ENCODE results near the gene CDCA7. TPM values are rescaled to one million over a fixed set of nuclear protein-coding genes. Genes with fewer than 3 reads are reported as not detected.

CDCA7 gene
- total and polyA plus RNA-seq, 12 donors = 0.33 to 1.8 (median 1.0) TPM

- Histone ChIP-seq H3K4me3 (peak overlapping the region in 7 of 10 donors; percentile 16 to 45 (median 32)), H3K27me3 (peaks cover 0 to 87% (median 28%) of the 10 kb centered on the region in 7 donors), H3K9me3 (no peaks in the 10 kb centered on the region), H3K27ac (peak overlapping the region in 3 of 10 donors; percentile 6 to 26 (median 19)), H3K36me3 (no peaks in the 10 kb centered on the region), H3K4me1 (peaks cover 0 to 14% (median 0%) of the 10 kb centered on the region in 9 donors)
- ATAC-seq (peak in 4 of 8 donors; percentile 28 to 51 (median 42)), DNase-seq (no peak)
- intact Hi-C loops (cut with DNase I) = loop anchor here (1.0 to 10.0 kb wide), 11 partner anchors 45 to 943 kb away; no protein-coding TSS in a partner anchor
- WGBS, 2 donors = 9 to 18% methylated on average over 7 of the region's 7 CpGs
- TF ChIP-seq, protein P1, sequence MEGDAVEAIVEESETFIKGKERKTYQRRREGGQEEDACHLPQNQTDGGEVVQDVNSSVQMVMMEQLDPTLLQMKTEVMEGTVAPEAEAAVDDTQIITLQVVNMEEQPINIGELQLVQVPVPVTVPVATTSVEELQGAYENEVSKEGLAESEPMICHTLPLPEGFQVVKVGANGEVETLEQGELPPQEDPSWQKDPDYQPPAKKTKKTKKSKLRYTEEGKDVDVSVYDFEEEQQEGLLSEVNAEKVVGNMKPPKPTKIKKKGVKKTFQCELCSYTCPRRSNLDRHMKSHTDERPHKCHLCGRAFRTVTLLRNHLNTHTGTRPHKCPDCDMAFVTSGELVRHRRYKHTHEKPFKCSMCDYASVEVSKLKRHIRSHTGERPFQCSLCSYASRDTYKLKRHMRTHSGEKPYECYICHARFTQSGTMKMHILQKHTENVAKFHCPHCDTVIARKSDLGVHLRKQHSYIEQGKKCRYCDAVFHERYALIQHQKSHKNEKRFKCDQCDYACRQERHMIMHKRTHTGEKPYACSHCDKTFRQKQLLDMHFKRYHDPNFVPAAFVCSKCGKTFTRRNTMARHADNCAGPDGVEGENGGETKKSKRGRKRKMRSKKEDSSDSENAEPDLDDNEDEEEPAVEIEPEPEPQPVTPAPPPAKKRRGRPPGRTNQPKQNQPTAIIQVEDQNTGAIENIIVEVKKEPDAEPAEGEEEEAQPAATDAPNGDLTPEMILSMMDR (IDR thresholded peaks at IDR 0.05) = no peak
Measured at GRCh38 chr2:173401716-173402326, 47.1 kb downstream of the CDCA7 start.

- TF ChIP-seq, protein P1 (IDR thresholded peaks at IDR 0.05) = peak; percentile 67 to 93 (median 83)
- peak; percentile 65 to 85 for DNase-seq
- intact Hi-C loops (cut with DNase I) = loop anchor here (1.0 to 10.0 kb wide), 11 partner anchors 45 to 942 kb away; no protein-coding TSS in a partner anchor
- WGBS, 2 donors = 4 to 5% methylated on average over 21 of the region's 21 CpGs
- peak overlapping the region in 7 of 10 donors; percentile 16 to 45 (median 32) for H3K4me3 ChIP-seq
- H3K27me3 ChIP-seq = peaks cover 0 to 82% (median 28%) of the 10 kb centered on the region in 7 donors
- peak; percentile 94 to 98 (median 95) for ATAC-seq
- H3K9me3 ChIP-seq = no peaks in the 10 kb centered on the region
- H3K36me3 ChIP-seq = no peaks in the 10 kb centered on the region
- H3K4me1 ChIP-seq = peaks cover 0 to 14% (median 0%) of the 10 kb centered on the region in 9 donors
- peak overlapping the region in 3 of 10 donors; percentile 6 to 26 (median 19) for H3K27ac ChIP-seq
Measured at GRCh38 chr2:173402405-173402974, 47.8 kb downstream of the CDCA7 start.

DNA sequence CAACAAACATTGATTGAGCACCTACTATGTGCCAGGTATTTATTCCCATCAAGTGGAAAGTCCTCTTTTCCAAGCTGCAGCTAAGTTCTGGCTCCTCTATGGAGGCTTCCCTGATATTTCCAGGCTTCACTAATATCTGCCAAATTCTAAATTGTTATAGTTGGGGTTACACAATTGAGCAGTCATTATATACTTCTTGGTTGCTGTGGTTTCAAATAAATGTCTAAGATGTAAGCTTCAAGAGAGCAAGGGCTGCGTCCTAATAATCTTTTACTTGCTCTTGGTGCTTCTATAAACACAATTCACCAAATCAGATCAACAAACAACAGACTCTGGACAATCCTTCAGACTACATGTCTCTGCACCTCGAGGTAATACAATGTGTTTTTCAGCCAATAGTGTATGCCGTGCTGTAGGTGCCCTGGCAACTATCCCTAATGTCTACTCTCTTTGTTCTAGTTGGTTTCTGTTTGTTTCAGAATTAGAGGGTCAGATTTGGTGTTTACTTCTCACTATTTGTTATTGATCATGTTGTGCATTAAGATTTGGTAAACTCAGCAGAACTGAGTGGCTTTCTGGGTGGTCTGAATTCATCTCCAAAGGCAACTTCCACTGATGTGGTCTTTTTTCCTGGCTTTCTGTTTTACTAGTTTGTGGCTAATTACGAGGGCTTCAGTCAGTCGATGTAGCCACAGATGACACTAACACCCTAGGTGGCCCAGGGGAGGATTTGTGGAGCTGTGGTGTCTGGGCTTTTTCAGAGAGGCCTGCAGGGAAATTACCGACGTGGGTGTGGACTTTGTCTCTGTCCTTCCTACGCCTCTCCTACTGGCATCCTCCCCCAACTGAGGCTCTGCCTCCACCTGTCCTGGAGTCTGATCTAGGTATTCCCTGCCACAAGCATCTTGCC lies 50.4 kb downstream of the CDCA7 start:
- TF ChIP-seq, protein P1 (IDR thresholded peaks at IDR 0.05) = no peak
- H3K9me3 ChIP-seq = no peaks in the 10 kb centered on the region
- peaks cover 0 to 56% (median 15%) of the 10 kb centered on the region in 7 donors for H3K27me3 ChIP-seq
- DNase-seq = no peak
- ATAC-seq = no peak
- H3K27ac ChIP-seq = no peak overlapping the region
- peaks cover 0 to 14% (median 0%) of the 10 kb centered on the region in 9 donors for H3K4me1 ChIP-seq
- intact Hi-C loops (cut with DNase I) = loop anchor here (5.0 to 10.0 kb wide), 8 partner anchors 42 to 940 kb away; no protein-coding TSS in a partner anchor
- no peaks in the 10 kb centered on the region for H3K36me3 ChIP-seq
- 69 to 73% methylated on average over 8 of the region's 8 CpGs for WGBS, 2 donors
- H3K4me3 ChIP-seq = no peak overlapping the region

DNA sequence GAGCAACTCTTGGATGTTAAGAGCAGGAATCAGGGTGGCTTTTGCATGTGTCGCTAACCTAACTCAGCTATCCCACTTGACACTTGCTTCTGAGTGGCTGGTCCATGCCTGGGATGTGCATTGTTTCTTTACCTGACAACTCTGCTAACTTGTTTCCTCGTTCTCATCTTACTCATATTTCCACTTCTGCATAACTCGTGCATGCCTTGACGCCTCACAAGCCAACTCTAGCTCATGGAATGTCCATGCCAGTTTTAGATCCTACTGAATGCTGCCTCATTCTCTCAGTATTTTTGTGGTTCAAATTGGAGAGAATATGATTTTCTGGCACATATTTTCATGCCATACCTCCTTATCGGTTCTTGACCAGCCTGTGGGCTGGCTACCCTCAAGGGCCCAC lies 52.5 kb downstream of the CDCA7 start:
- no peaks in the 10 kb centered on the region for H3K36me3 ChIP-seq
- TF ChIP-seq, protein P1 (IDR thresholded peaks at IDR 0.05) = no peak
- H3K27me3 ChIP-seq = peaks cover 0 to 35% (median 7%) of the 10 kb centered on the region in 7 donors
- no peak overlapping the region for H3K27ac ChIP-seq
- H3K9me3 ChIP-seq = no peaks in the 10 kb centered on the region
- ATAC-seq (no peak), DNase-seq (no peak)
- 87 to 89% methylated on average over 5 of the region's 5 CpGs for WGBS, 2 donors
- intact Hi-C loops (cut with DNase I) = loop anchor here in 6 of 10 donors (5.0 to 10.0 kb wide), 5 partner anchors 40 to 938 kb away; no protein-coding TSS in a partner anchor
- no peak overlapping the region for H3K4me3 ChIP-seq
- peaks cover 0 to 6% (median 0%) of the 10 kb centered on the region in 9 donors for H3K4me1 ChIP-seq
